ENCODE results near the gene NFIA.
"Not testable (repeated sequence)": the region's sequence is repeated elsewhere in the genome, so short reads cannot be mapped to it uniquely, and the experiment has no call there.

The NFIA gene

GRCh38 chr1:61056573-61057439 lies 25.6 kb upstream of the NFIA start:
- TF ChIP-seq TAF1 (IDR thresholded peaks at IDR 0.05; ENCODE audit: low read depth, low read length) (no peak), PAX5 (IDR thresholded peaks at IDR 0.05; ENCODE audit: insufficient read depth, low read length, severe bottlenecking) (no peak), POU2F2 (IDR thresholded peaks at IDR 0.05; ENCODE audit: low read depth, low read length) (no peak), POLR2AphosphoS5 (IDR thresholded peaks at IDR 0.05; ENCODE audit: low read depth, low read length) (no peak), POLR2A (IDR thresholded peaks at IDR 0.05; ENCODE audit: low read depth, low read length) (no peak), SPI1 (IDR thresholded peaks at IDR 0.05; ENCODE audit: low read depth, low read length) (no peak)
- DNase-seq (ENCODE audit: insufficient read length, low spot score) (no peak), FAIRE-seq (no peak)

GRCh38 chr1:61058483-61059245 lies 23.7 kb upstream of the NFIA start:
- FAIRE-seq: no peak
- TF ChIP-seq TAF1 (IDR thresholded peaks at IDR 0.05; ENCODE audit: low read depth, low read length) (no peak), POLR2AphosphoS5 (IDR thresholded peaks at IDR 0.05; ENCODE audit: low read depth, low read length) (no peak), PAX5 (IDR thresholded peaks at IDR 0.05; ENCODE audit: insufficient read depth, low read length, severe bottlenecking) (no peak), SPI1 (IDR thresholded peaks at IDR 0.05; ENCODE audit: low read depth, low read length) (no peak), POLR2A (IDR thresholded peaks at IDR 0.05; ENCODE audit: low read depth, low read length) (no peak), POU2F2 (IDR thresholded peaks at IDR 0.05; ENCODE audit: low read depth, low read length) (no peak)
- DNase-seq (ENCODE audit: insufficient read length, low spot score): no peak

- not testable (repeated sequence) for FAIRE-seq; DNase-seq (ENCODE audit: insufficient read length, low spot score)
Observed at GRCh38 chr1:61061601-61062000, 20.8 kb upstream of the NFIA start.

- DNase-seq (ENCODE audit: insufficient read length, low spot score): no peak
- FAIRE-seq: no peak
- TF ChIP-seq SPI1 (IDR thresholded peaks at IDR 0.05; ENCODE audit: low read depth, low read length) (no peak), POLR2A (IDR thresholded peaks at IDR 0.05; ENCODE audit: low read depth, low read length) (no peak), PAX5 (IDR thresholded peaks at IDR 0.05; ENCODE audit: insufficient read depth, low read length, severe bottlenecking) (no peak), POLR2AphosphoS5 (IDR thresholded peaks at IDR 0.05; ENCODE audit: low read depth, low read length) (no peak), TAF1 (IDR thresholded peaks at IDR 0.05; ENCODE audit: low read depth, low read length) (no peak), POU2F2 (IDR thresholded peaks at IDR 0.05; ENCODE audit: low read depth, low read length) (no peak)
Observed at GRCh38 chr1:61064673-61065072, 17.7 kb upstream of the NFIA start.

- TF ChIP-seq POU2F2 (IDR thresholded peaks at IDR 0.05; ENCODE audit: low read depth, low read length) (no peak), SPI1 (IDR thresholded peaks at IDR 0.05; ENCODE audit: low read depth, low read length) (no peak), TAF1 (IDR thresholded peaks at IDR 0.05; ENCODE audit: low read depth, low read length) (no peak), PAX5 (IDR thresholded peaks at IDR 0.05; ENCODE audit: insufficient read depth, low read length, severe bottlenecking) (no peak), POLR2AphosphoS5 (IDR thresholded peaks at IDR 0.05; ENCODE audit: low read depth, low read length) (no peak), POLR2A (IDR thresholded peaks at IDR 0.05; ENCODE audit: low read depth, low read length) (no peak)
- FAIRE-seq: no peak
Observed at GRCh38 chr1:61067446-61068019, 14.8 kb upstream of the NFIA start.

GRCh38 chr1:61070054-61070453 lies 12.3 kb upstream of the NFIA start:
- TF ChIP-seq TAF1 (IDR thresholded peaks at IDR 0.05; ENCODE audit: low read depth, low read length): no peak
- no peak for TF ChIP-seq PAX5 (IDR thresholded peaks at IDR 0.05; ENCODE audit: insufficient read depth, low read length, severe bottlenecking)
- no peak for TF ChIP-seq SPI1 (IDR thresholded peaks at IDR 0.05; ENCODE audit: low read depth, low read length)
- FAIRE-seq (no peak), DNase-seq (ENCODE audit: insufficient read length, low spot score) (no peak)

More at GRCh38 chr1:61067446-61068019, 14.8 kb upstream of the NFIA start:
- no peak for DNase-seq (ENCODE audit: insufficient read length, low spot score)

- FAIRE-seq (no peak), DNase-seq (ENCODE audit: insufficient read length, low spot score) (no peak)
- TF ChIP-seq POLR2AphosphoS5 (IDR thresholded peaks at IDR 0.05; ENCODE audit: low read depth, low read length) (no peak), POU2F2 (IDR thresholded peaks at IDR 0.05; ENCODE audit: low read depth, low read length) (no peak), TAF1 (IDR thresholded peaks at IDR 0.05; ENCODE audit: low read depth, low read length) (no peak), POLR2A (IDR thresholded peaks at IDR 0.05; ENCODE audit: low read depth, low read length) (no peak), SPI1 (IDR thresholded peaks at IDR 0.05; ENCODE audit: low read depth, low read length) (no peak), PAX5 (IDR thresholded peaks at IDR 0.05; ENCODE audit: insufficient read depth, low read length, severe bottlenecking) (no peak)
Observed at GRCh38 chr1:61071205-61072130, 10.9 kb upstream of the NFIA start.

GRCh38 chr1:61073871-61074270 lies 8.5 kb upstream of the NFIA start:
- no peak for TF ChIP-seq POLR2AphosphoS5 (IDR thresholded peaks at IDR 0.05; ENCODE audit: low read depth, low read length)
- no peak for TF ChIP-seq TAF1 (IDR thresholded peaks at IDR 0.05; ENCODE audit: low read depth, low read length)
- TF ChIP-seq POLR2A (IDR thresholded peaks at IDR 0.05; ENCODE audit: low read depth, low read length): no peak
- TF ChIP-seq POU2F2 (IDR thresholded peaks at IDR 0.05; ENCODE audit: low read depth, low read length): no peak
- TF ChIP-seq PAX5 (IDR thresholded peaks at IDR 0.05; ENCODE audit: insufficient read depth, low read length, severe bottlenecking): no peak
- TF ChIP-seq SPI1 (IDR thresholded peaks at IDR 0.05; ENCODE audit: low read depth, low read length): no peak
- FAIRE-seq: no peak
- no peak for DNase-seq (ENCODE audit: insufficient read length, low spot score)

- not testable (repeated sequence) for FAIRE-seq; DNase-seq (ENCODE audit: insufficient read length, low spot score)
Observed at GRCh38 chr1:61075833-61076232, 6.5 kb upstream of the NFIA start.

Data from GM12891 (cell line).